GM19025 (cell line): ENCODE measurements around the gene CD34.

Experiments used
- ATAC-seq: cut with Tn5 transposase; IDR thresholded peaks from one replicate; pipeline ENCODE4 v1.9.1; 2021; ENCODE audit warnings: mild to moderate bottlenecking, low read depth, moderate library complexity; ENCODE audit not compliant: unreplicated experiment

Gene CD34

DNA sequence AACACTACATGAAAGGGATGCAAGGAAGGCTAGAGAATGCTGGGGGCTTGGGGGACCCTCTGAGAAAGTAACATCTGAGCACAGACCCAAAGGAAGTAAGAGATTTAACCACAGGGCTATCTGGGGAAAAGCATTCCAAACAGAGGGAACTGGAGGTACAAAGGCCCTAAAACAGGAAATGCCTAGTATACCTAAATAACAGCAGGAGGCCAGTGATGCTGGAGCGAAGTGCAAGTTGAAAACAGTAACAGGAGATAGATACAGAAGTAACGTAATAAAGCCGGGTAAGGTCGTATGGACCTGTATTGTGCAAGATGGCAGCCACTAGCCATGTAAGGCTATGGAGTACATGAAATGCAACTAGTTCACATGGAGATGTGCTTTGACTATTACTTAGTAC lies 52.1 kb downstream of the CD34 start:
- no peak for ATAC-seq

GRCh38 chr1:207858281-207858680 lies 52.6 kb downstream of the CD34 start:
- ATAC-seq, result no peak

DNA sequence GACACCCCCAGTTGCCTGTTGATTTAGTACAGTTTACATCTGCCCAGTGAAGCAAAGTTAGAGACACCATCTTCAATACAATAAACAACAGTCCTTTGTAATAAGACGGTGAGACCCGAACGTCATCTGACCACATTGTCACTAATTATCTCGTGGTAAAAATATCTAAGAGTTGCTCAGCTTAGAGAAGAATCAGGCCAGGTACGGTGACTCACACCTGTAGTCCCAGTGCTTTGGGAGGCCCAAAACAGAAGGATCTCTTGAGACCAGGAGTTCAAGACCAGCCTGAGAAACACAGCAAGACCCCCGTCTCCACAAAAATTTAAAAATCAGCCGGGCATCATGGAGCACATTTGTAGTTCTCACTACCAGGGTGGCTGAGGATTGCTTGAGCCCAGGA lies 53.5 kb downstream of the CD34 start:
- ATAC-seq, result no peak

GRCh38 chr1:207856276-207857023 lies 54.5 kb downstream of the CD34 start:
- ATAC-seq, result no peak

GRCh38 chr1:207854001-207854400 lies 56.9 kb downstream of the CD34 start:
- ATAC-seq, result no peak

DNA sequence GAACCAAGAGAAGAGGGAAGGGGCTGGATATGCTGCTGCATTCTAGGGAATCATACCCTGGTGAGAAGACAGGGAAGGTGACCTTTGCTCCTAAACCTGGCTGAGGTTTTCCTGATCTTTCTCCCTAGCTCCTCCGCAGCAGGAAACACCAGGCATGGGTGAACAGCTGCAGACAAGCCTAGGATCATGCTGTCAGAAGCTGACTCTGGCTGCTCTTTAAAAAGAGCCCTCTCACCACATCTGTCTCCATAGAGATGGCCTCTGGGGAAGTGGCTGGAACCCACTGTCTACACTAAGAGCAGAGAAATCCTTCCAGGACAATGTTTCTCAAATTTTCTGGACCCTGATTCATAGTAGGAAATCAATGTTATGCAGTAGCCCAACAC lies 57.6 kb downstream of the CD34 start:
- no peak for ATAC-seq

DNA sequence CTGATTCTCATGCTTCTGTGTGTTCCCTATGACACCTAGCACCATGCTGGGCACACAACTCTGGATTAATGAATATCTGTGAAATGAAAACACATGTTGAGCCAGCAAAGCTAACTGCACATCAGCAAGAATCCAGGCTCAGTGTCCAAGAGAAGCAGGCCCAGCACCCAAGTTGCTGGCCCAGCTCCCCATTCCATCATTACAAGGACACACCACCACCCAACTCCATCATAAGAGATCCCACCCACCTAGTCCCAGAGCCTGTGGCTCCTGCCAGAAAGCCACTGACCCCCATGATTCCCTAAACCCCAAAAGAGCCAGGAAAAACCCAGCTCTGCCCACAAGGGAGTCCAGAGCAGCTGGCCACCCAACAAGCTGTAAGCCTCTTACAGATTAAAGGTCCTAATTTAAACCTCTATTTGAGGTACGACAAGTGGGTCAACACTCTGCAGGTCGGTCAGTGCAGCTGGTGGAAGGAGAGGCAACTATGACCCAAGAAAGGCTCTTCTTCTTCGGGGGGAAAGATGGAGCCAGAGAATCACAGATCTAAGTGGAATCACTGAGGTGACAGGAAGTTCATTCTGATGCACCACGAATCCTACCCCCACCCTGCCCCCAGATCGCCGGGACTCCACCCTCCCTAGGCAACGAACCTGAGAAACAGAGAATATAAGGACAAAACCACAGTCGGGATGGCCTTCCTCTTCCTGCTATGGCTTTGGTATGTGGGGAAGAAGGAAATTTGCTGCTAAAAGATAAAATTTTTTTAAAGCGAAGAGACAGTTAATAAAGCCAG lies 58.2 kb downstream of the CD34 start:
- no peak for ATAC-seq

DNA sequence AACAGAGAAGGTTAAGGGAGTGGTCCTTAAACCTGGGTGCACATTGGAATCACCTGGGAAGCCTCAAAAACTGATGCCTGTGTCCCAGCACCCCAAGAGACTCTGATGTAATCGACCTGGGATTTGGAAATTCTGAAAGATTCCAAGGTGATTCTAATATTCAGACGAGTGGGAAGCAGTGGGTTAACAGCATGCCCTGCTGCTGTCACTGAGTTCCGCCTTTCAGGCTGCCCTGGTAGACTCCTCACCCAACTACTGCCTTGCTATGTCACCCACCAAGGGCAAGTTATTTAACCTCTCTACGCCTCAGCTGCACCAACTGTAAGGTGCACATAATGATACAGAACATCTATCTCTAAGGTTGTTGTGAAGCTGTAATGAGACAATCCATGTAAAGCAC lies 59.2 kb downstream of the CD34 start:
- ATAC-seq, result no peak

DNA sequence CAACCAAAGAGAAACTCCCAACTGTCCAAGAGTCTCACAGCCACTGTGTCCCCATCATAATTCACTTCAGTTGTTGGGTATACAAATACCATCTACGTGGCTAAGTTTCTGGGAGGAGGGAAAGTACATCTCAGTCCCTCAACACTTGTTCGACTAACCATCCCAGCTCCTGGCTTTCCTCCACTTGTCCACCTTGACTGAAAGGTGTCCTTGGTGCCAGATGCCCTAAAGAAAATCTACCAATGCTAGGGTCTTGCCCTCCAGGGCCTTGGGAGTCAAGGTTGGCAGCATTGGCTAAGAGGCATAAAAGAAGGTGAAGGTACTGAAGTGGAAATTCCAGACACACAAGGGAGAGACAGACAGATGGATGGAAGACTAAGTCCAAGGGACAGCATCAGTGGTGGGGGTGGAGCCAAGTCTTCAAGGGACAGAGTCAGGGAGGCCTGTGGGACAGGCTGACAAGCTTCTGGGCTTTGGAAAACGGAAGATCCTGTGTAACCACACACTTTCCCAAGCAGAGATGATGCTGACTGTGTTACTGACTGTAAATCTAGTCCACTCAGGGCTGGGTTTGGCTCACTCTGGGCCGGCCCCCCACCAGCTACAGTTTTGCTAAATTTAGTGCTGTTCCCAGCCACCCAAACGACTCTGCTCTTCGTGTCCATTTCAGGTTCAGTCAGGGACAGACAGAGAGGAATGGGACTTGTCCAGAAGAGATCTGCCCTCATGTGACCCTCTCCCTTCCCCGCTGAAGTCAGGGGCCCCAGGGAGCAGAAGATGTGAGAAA lies 60.1 kb downstream of the CD34 start:
- no peak for ATAC-seq

DNA sequence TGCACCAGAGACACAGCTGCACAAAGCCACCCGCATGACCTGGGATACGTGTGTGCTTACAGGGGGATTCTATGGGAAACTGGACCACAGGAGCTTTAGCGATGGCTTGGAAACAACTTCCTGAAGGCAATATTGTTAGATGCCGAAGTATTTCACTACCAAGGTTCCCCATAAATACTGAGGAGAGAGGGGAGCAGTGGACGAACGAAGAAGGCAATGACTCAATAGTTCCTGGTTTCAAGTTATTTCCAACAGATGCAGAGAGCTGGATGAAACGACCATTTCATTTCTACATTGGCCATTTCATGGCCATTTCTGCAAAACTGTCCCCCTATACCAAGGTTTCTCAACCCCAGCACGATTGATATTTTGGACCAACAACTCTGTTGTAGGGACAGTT lies 61.3 kb downstream of the CD34 start:
- no peak for ATAC-seq

GRCh38 chr1:207849016-207849415 lies 61.9 kb downstream of the CD34 start:
- no peak for ATAC-seq

DNA sequence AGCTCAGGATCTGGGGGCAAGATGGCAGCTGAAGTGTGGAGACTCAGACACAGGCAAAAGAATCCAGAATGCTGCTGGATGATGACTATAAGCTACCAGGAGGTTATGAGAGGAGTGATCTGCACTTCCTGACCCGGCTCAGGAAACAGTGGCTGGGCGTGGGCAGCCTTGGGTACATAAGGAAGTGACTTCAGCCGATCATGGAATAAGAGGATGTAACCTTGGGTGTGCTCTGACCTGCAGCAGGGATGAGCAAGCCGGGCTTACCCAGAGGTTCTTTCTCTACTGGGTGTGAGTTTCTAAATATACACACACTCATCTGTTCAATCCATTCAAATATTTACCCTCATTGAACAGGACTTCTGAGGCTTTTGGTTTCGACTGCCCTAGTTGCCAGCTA lies 62.7 kb downstream of the CD34 start:
- no peak for ATAC-seq

- no peak for ATAC-seq
Measured at GRCh38 chr1:207847116-207847515, 63.8 kb downstream of the CD34 start.

GRCh38 chr1:207845109-207845508 lies 65.8 kb downstream of the CD34 start:
- ATAC-seq, result no peak

DNA sequence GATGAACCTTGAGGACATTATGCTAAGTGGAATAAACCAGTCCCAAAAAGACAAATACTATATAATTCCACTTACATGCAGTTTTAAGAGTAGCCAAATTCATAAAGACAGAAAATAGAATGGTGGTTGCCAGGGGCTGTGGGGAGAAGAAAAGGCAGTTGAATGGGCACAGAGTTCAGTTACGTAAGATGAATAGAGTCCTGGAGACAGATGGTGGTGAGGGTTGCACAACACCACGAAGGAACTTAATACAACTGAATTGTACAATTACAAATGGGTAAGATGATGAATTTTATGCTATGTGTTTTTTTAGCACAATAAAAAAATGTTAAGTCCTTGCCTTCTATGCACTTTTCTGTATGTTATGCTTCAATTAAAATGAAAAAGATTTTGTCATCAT lies 66.6 kb downstream of the CD34 start:
- no peak for ATAC-seq

- no peak for ATAC-seq
Measured at GRCh38 chr1:207842506-207842905, 68.4 kb downstream of the CD34 start.

- no peak for ATAC-seq
Measured at GRCh38 chr1:207841901-207842300, 69.0 kb downstream of the CD34 start.

DNA sequence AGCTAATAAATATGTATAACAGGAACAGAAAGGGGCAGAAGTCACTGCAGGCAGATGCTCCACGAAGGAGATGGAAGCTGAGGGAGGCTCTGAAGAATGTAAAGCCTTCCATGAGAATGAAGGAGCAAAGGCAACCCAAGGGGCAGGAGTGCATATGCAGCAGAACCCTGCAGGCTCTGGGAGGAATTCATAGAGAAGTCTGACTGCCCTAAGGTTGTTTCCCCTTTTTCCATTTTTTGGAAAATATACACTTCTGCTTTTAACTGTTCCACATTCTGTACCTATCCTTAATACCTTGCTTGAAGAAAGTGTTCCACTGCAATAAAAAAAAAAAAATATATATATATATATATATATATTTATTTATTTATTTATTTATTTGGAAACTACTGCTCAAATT lies 69.6 kb downstream of the CD34 start:
- no peak for ATAC-seq

- no peak for ATAC-seq
Measured at GRCh38 chr1:207840380-207840779, 70.5 kb downstream of the CD34 start.

- no peak for ATAC-seq
Measured at GRCh38 chr1:207839083-207839413, 71.9 kb downstream of the CD34 start.
